Liver (tissue), 3 donors: Measurements from ENCODE around the gene REXO1.

Source experiments
- CTCF ChIP-seq: fragments of 150-350 bp; IDR thresholded peaks from 2 replicates; pipeline ENCODE4 v1.5.1; 2017; ENCODE audit warnings: improper control_type of control experiment, low read depth, low read length; ENCODE audit not compliant: missing input control
- GABPA ChIP-seq, 2 donors: IDR thresholded peaks in 1 of 2; conservative IDR thresholded peaks in 1 of 2; 2 replicates each; pipeline ENCODE4 v1.6.1; 2016; ENCODE audit warnings: antibody characterized with exemption in 2 of 2, mild to moderate bottlenecking in 1 of 2, moderate library complexity in 1 of 2
- MAX ChIP-seq: IDR thresholded peaks from 2 replicates; pipeline ENCODE4 v1.6.1; 2016; ENCODE audit warnings: antibody characterized with exemption
- SP1 ChIP-seq: IDR thresholded peaks from 2 replicates; pipeline ENCODE4 v1.6.1; 2018; ENCODE audit warnings: antibody characterized with exemption, mild to moderate bottlenecking
- donor health status: healthy.
- donor health status: healthy.

GRCh38 chr19:1816530-1817298 lies 31.6 kb downstream of the REXO1 start:
- no peak for TF ChIP-seq SP1
- TF ChIP-seq CTCF = no peak
- TF ChIP-seq GABPA (IDR thresholded peaks at IDR 0.05 in 1 of 2, conservative IDR thresholded peaks at IDR 0.05 in 1 of 2) = no peak
- no peak for TF ChIP-seq MAX
